GM12878 (cell line): ENCODE data around the gene CLTRN. TPM values are rescaled to one million over a fixed set of nuclear protein-coding genes. Genes with fewer than 3 reads are reported as not detected.

Experiments
- ATAC-seq: fragments of 200-7000 bp; cut with Tn5 transposase; 3 replicates; pipeline ENCODE4 v1.9.1; 2020; ENCODE audit warnings: mild to moderate bottlenecking, moderate library complexity
- BruUV-seq: library from RNA; stranded (reverse); fragments of 400-500 nt; replicated peaks from 2 replicates; lab custom pipeline; 2021; lab: Mats Ljungman, UMichigan
- CTCF ChIA-PET: fragments of 300-600 bp; sonication (Branson Sonifier 250); formaldehyde crosslinking; extraction: SDS; loops from one replicate; lab custom pipeline; 2021; ENCODE audit warnings: inconsistent platforms; lab: Yijun Ruan, JAX
- POLR2A ChIA-PET: fragments of 350-600 bp; formaldehyde crosslinking; extraction: SDS; loops from one replicate; lab custom pipeline; 2021; ENCODE audit warnings: inconsistent platforms; lab: Charles Lee
- RAD21 ChIA-PET: fragments of 300-600 bp; sonication (Branson Sonifier 250); formaldehyde crosslinking; loops from one replicate; lab custom pipeline; 2023; ENCODE audit warnings: antibody characterized with exemption; ENCODE audit not compliant: unreplicated experiment; lab: Charles Lee
- SMC1A ChIA-PET: fragments of 300-600 bp; sonication (Branson Sonifier 250); formaldehyde crosslinking; loops from one replicate; lab custom pipeline; 2023; ENCODE audit not compliant: unreplicated experiment, uncharacterized antibody; lab: Charles Lee
- DNase-seq: peaks from one replicate; pipeline ENCODE4 v3.0.0-alpha.2; 2011; ENCODE audit warnings: low read depth, low spot score
- FAIRE-seq: peaks from 3 replicates; lab custom pipeline; 2011; peaks lifted over from hg19 to GRCh38; lab: Jason Lieb, UNC
- H2AFZ ChIP-seq: 2 replicates; pipeline ENCODE4 v1.6.0; 2011; ENCODE audit warnings: low read depth, low read length, control low read depth; ENCODE audit not compliant: control insufficient read depth
- H3K27ac ChIP-seq: 2 replicates; pipeline ENCODE4 v1.5.1; 2011; ENCODE audit warnings: control low read depth; ENCODE audit not compliant: control insufficient read depth, insufficient read depth
- H3K27me3 ChIP-seq, 2 experiments: replicated peaks in 1 of 2; 2 replicates each; pipeline versions ENCODE4 v1.6.0 to v1.6.1; 2011; ENCODE audit warnings: low read length in 1 of 2; ENCODE audit not compliant: control insufficient read depth in 2 of 2, insufficient read depth in 2 of 2
- H3K36me3 ChIP-seq, 2 experiments: 2 replicates each; pipeline ENCODE4 v1.5.1; 2011; ENCODE audit warnings: low read length in 1 of 2; ENCODE audit not compliant: control insufficient read depth in 2 of 2, insufficient read depth in 2 of 2
- H3K4me1 ChIP-seq: 2 replicates; pipeline ENCODE4 v1.6.1; 2011; ENCODE audit warnings: mild to moderate bottlenecking, low read length, moderate library complexity, mixed read lengths; ENCODE audit not compliant: control insufficient read depth, insufficient read depth
- H3K4me2 ChIP-seq: 2 replicates; pipeline ENCODE4 v1.6.0; 2011; ENCODE audit warnings: control low read depth; ENCODE audit not compliant: control insufficient read depth, insufficient read depth
- H3K4me3 ChIP-seq: fragments of 200-600 bp; sonication (generic); 2 replicates; pipeline ENCODE4 v1.5.1; 2016
- H3K79me2 ChIP-seq: 2 replicates; pipeline ENCODE4 v1.6.0; 2011; ENCODE audit warnings: low read length; ENCODE audit not compliant: control insufficient read depth, insufficient read depth
- H3K9ac ChIP-seq: 2 replicates; pipeline ENCODE4 v1.8.0; 2011; ENCODE audit warnings: low read length, control low read depth, mixed read lengths; ENCODE audit not compliant: control insufficient read depth, insufficient read depth
- H3K9me3 ChIP-seq: replicated peaks from 3 replicates; pipeline ENCODE4 v1.5.1; 2011; ENCODE audit warnings: mild to moderate bottlenecking, low read length; ENCODE audit not compliant: control insufficient read depth, insufficient read depth
- H4K20me1 ChIP-seq: 2 replicates; pipeline ENCODE4 v1.6.0; 2011; ENCODE audit not compliant: control insufficient read depth, insufficient read depth
- BMI1 ChIP-seq: fragments of 450-650 bp; IDR thresholded peaks from 2 replicates; pipeline ENCODE4 v1.6.1; 2016; ENCODE audit warnings: mild to moderate bottlenecking, moderate library complexity, borderline replicate concordance
- CBFB ChIP-seq: IDR thresholded peaks from 2 replicates; pipeline ENCODE4 v1.6.1; 2016; ENCODE audit warnings: antibody characterized with exemption, low read depth
- MEF2A ChIP-seq: IDR thresholded peaks from 2 replicates; pipeline ENCODE4 v1.6.1; 2011; ENCODE audit warnings: low read depth, mild to moderate bottlenecking, low read length, moderate library complexity; ENCODE audit not compliant: insufficient read depth
- NR2C2 ChIP-seq: IDR thresholded peaks from 2 replicates; pipeline ENCODE4 v1.6.1; 2011; ENCODE audit warnings: borderline replicate concordance, low read depth; ENCODE audit not compliant: control insufficient read depth, insufficient read length
- PAX8 ChIP-seq: fragments of 450-650 bp; IDR thresholded peaks from 2 replicates; pipeline ENCODE4 v1.6.1; 2017; ENCODE audit warnings: mild to moderate bottlenecking, moderate library complexity
- SMARCA5 ChIP-seq: fragments of 450-650 bp; IDR thresholded peaks from 2 replicates; pipeline ENCODE4 v1.6.1; 2017; ENCODE audit warnings: mild to moderate bottlenecking
- SREBF1 ChIP-seq: IDR thresholded peaks from 2 replicates; pipeline ENCODE4 v1.6.1; 2012; ENCODE audit warnings: mild to moderate bottlenecking, low read length
- TAF1 ChIP-seq: IDR thresholded peaks from 2 replicates; pipeline ENCODE4 v1.6.1; 2011; ENCODE audit warnings: mild to moderate bottlenecking, low read depth, low read length, borderline replicate concordance
- WGBS: methylation state at CpG from one replicate; pipeline ENCODE4 v1.1.6; 2016; ENCODE audit warnings: low lambda C conversion rate; ENCODE audit not compliant: insufficient replicate concordance, insufficient coverage; ENCODE audit errors: missing lambda C conversion rate; 5-methylcytosine and 5-hydroxymethylcytosine counted together
- in situ Hi-C: fragments of 300-500 bp; cut with MboI; formaldehyde crosslinking; loops from 9 replicates; pipeline ENCODE4 v1.14.3; 2018; ENCODE audit warnings: mixed read lengths
- intact Hi-C: fragments of 100-400 bp; cut with micrococcal nuclease; formaldehyde crosslinking; loops from one replicate; pipeline ENCODE4 v1.14.2; 2022; ENCODE audit not compliant: unreplicated experiment
- polyA plus RNA-seq, 11 experiments: library from polyadenylated mRNA; depleted of rRNA in 4 of 11; unstranded in 6 of 11; stranded (reverse) in 5 of 11; fragments of >200 nt; fragmentation: Nextera tagmentation in 4 of 11; fragmentation: Illumina TruSeq in 1 of 11; extraction: Ambion mirVana in 4 of 11; extraction: Trizol in 1 of 11; gene quantifications; 1 replicate in 1 of 11; 2 replicates in 10 of 11; pipeline versions ENCODE4 v1.2.1 to v1.2.3, GENCODE V29; 2011 to 2016; ENCODE audit warnings: inconsistent platforms in 2 of 11, missing spikeins in 2 of 11, low read depth in 1 of 11
- total RNA-seq, 4 experiments: library from RNA; depleted of rRNA in 3 of 4; stranded (reverse); fragments of >200 nt in 3 of 4; fragmentation: Illumina TruSeq in 1 of 4; extraction: Trizol in 1 of 4; gene quantifications; 2 replicates each; pipeline versions ENCODE4 v1.2.1 to v1.2.3, GENCODE V29; 2013 to 2021
- TF ChIP-seq, protein P1 (sequence below): IDR thresholded peaks from 2 replicates; pipeline ENCODE4 v1.6.1; 2011; ENCODE audit warnings: low read depth, mild to moderate bottlenecking, low read length, moderate library complexity, borderline replicate concordance; ENCODE audit errors: extremely low read depth
- TF ChIP-seq, protein P2 (sequence below): fragments of 450-650 bp; IDR thresholded peaks from 2 replicates; pipeline ENCODE4 v1.6.1; 2014; ENCODE audit warnings: mild to moderate bottlenecking

The CLTRN gene
- total and polyA plus RNA-seq, 10 of the 15 experiments (the other 5 are each of a cell fraction or from before 2014, with no cell fraction given), result 0.13 to 0.75 (median 0.27) TPM; not detected in 1

DNA sequence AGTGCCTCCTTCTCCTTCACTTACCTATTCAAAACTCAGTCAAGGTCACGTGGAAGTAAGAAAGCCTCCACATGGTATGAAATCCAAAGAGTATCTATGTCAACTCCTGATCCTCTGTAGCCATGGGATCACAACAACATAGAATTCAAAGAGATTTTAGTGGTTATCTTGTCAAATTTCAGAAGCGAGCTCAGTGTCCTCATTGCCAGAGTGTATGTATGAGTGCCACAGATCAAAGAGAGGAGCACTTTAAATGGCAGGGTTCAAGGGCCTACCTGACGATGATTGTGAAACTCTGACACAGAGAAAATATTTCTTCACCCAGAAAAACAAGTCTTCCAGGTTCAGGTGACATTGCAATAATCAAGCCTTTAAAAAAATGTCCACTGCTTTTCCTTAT is 62.7 kb downstream of the CLTRN start:
- no TSS peak for BruUV-seq
- Histone ChIP-seq H3K4me3 (no peak overlapping the region), H3K9me3 (no peaks in the 10 kb centered on the region), H3K4me1 (no peaks in the 10 kb centered on the region), H3K27ac (no peak overlapping the region), H3K9ac (no peak overlapping the region), H3K36me3 (no peaks in the 10 kb centered on the region), H2AFZ (no peak overlapping the region), H4K20me1 (no peaks in the 10 kb centered on the region), H3K79me2 (no peaks in the 10 kb centered on the region), H3K4me2 (no peak overlapping the region), H3K27me3 (no peaks in the 10 kb centered on the region; a peak in 2 of 4 replicates)
- ChIA-PET SMC1A (no interaction called here), RAD21 (no interaction called here), CTCF (interaction anchor here (1.2 kb wide), 1 partner anchor 42 kb away, joined by 3 read pairs; no protein-coding TSS in a partner anchor), POLR2A (no interaction called here)
- ATAC-seq, result no peak
- no peak for DNase-seq
- intact Hi-C loops (no loop called here), in situ Hi-C loops (no loop called here)
- TF ChIP-seq SMARCA5 (no peak), TAF1 (no peak), BMI1 (no peak), SREBF1 (no peak), PAX8 (no peak), MEF2A (no peak), NR2C2 (no peak), CBFB (no peak)
- TF ChIP-seq, protein P1, sequence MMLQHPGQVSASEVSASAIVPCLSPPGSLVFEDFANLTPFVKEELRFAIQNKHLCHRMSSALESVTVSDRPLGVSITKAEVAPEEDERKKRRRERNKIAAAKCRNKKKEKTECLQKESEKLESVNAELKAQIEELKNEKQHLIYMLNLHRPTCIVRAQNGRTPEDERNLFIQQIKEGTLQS, result no peak
- TF ChIP-seq, protein P2, sequence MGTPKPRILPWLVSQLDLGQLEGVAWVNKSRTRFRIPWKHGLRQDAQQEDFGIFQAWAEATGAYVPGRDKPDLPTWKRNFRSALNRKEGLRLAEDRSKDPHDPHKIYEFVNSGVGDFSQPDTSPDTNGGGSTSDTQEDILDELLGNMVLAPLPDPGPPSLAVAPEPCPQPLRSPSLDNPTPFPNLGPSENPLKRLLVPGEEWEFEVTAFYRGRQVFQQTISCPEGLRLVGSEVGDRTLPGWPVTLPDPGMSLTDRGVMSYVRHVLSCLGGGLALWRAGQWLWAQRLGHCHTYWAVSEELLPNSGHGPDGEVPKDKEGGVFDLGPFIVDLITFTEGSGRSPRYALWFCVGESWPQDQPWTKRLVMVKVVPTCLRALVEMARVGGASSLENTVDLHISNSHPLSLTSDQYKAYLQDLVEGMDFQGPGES, result no peak
- no peak for FAIRE-seq
- WGBS, result 14% methylated on average over 3 of the region's 3 CpGs
